ENCODE results near the gene TSPEAR. TPM values are rescaled to one million over a fixed set of nuclear protein-coding genes. Genes with fewer than 3 reads are reported as not detected.

TSPEAR gene
- polyA plus RNA-seq, 1 of the 3 experiments (the other 2 are of a cell fraction) = 0.08 TPM

DNA sequence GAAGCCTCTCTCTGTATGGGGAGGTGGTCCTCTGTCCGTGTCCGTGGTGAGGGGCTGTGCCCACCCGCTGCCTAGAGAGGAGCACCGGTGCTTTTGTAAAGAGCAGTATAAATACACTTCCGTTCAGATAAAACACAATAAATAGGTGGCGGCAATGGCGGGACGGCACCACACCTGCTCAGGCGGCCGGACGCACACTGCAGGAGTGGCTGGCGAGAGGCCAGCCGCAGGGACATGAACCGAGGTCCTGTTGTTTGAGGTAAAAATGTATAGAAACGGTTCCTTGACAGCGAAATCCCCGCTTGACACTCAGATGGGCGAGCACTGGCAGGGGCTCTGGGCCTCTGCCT, 212.2 kb downstream of the TSPEAR start:
- no peak overlapping the region for H2AFZ ChIP-seq (ENCODE audit: low read depth)
- no peaks in the 10 kb centered on the region for H3K36me3 ChIP-seq (replicated peaks in 1 of 2; ENCODE audit: control insufficient read depth in 1 of 2, insufficient read depth in 2 of 2, low read length in 1 of 2)
- no peak overlapping the region for H3K9ac ChIP-seq
- no peaks in the 10 kb centered on the region for H4K20me1 ChIP-seq (ENCODE audit: insufficient read depth)
- ChIA-PET CTCF (no interaction called here), POLR2A (no interaction called here)
- H3K9me2 ChIP-seq = no peaks in the 10 kb centered on the region
- no peaks in the 10 kb centered on the region for H3F3A ChIP-seq (replicated peaks; ENCODE audit: insufficient read depth)
- no peaks in the 10 kb centered on the region for H3K79me2 ChIP-seq (ENCODE audit: insufficient read depth)
- TF ChIP-seq, protein P1, sequence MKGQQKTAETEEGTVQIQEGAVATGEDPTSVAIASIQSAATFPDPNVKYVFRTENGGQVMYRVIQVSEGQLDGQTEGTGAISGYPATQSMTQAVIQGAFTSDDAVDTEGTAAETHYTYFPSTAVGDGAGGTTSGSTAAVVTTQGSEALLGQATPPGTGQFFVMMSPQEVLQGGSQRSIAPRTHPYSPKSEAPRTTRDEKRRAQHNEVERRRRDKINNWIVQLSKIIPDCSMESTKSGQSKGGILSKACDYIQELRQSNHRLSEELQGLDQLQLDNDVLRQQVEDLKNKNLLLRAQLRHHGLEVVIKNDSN (IDR thresholded peaks at IDR 0.05; ENCODE audit: borderline replicate concordance, low read depth) = no peak
- TF ChIP-seq, protein P2, sequence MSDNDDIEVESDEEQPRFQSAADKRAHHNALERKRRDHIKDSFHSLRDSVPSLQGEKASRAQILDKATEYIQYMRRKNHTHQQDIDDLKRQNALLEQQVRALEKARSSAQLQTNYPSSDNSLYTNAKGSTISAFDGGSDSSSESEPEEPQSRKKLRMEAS (IDR thresholded peaks at IDR 0.05; ENCODE audit: low read depth) = no peak
- TF ChIP-seq, protein P3, sequence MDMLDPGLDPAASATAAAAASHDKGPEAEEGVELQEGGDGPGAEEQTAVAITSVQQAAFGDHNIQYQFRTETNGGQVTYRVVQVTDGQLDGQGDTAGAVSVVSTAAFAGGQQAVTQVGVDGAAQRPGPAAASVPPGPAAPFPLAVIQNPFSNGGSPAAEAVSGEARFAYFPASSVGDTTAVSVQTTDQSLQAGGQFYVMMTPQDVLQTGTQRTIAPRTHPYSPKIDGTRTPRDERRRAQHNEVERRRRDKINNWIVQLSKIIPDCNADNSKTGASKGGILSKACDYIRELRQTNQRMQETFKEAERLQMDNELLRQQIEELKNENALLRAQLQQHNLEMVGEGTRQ (IDR thresholded peaks at IDR 0.05; ENCODE audit: borderline replicate concordance, low read depth, low read length) = no peak
- TF ChIP-seq MXI1 (IDR thresholded peaks at IDR 0.05; ENCODE audit: low read depth, low read length) = no peak
- TF ChIP-seq RCOR1 (IDR thresholded peaks at IDR 0.05; ENCODE audit: low read length) = no peak
- TF ChIP-seq TEAD4 (IDR thresholded peaks at IDR 0.05; ENCODE audit: borderline replicate concordance, insufficient read depth) = no peak
- TF ChIP-seq, protein P4, sequence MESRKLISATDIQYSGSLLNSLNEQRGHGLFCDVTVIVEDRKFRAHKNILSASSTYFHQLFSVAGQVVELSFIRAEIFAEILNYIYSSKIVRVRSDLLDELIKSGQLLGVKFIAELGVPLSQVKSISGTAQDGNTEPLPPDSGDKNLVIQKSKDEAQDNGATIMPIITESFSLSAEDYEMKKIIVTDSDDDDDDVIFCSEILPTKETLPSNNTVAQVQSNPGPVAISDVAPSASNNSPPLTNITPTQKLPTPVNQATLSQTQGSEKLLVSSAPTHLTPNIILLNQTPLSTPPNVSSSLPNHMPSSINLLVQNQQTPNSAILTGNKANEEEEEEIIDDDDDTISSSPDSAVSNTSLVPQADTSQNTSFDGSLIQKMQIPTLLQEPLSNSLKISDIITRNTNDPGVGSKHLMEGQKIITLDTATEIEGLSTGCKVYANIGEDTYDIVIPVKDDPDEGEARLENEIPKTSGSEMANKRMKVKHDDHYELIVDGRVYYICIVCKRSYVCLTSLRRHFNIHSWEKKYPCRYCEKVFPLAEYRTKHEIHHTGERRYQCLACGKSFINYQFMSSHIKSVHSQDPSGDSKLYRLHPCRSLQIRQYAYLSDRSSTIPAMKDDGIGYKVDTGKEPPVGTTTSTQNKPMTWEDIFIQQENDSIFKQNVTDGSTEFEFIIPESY (IDR thresholded peaks at IDR 0.05; ENCODE audit: borderline replicate concordance, low read depth) = no peak
- TF ChIP-seq RXRA (IDR thresholded peaks at IDR 0.05; ENCODE audit: borderline replicate concordance, low read depth) = no peak
- TF ChIP-seq TCF12 (IDR thresholded peaks at IDR 0.05) = no peak
- no peak for TF ChIP-seq CHD2 (IDR thresholded peaks at IDR 0.05; ENCODE audit: low read length, partially characterized antibody)
- no peak for TF ChIP-seq POLR2AphosphoS5 (IDR thresholded peaks at IDR 0.05; ENCODE audit: low read depth, low read length)
- no peak for TF ChIP-seq JUND (IDR thresholded peaks at IDR 0.05)
- H3K4me3 ChIP-seq (ENCODE audit: low read depth in 2 of 2, low read length in 1 of 2) = no peak overlapping the region
- no peak overlapping the region for H3K27ac ChIP-seq (ENCODE audit: low read depth in 2 of 2, low read length in 1 of 2)
- no peak for DNase-seq
- no peaks in the 10 kb centered on the region for H3K4me1 ChIP-seq (ENCODE audit: control insufficient read depth in 1 of 2, insufficient read depth in 2 of 2, low read depth in 1 of 2, low read length in 1 of 2)
- 67% methylated on average over 14 of the region's 18 CpGs for WGBS (ENCODE audit: low lambda C conversion rate)
- peaks cover 25% of the 10 kb centered on the region for H3K27me3 ChIP-seq (ENCODE audit: insufficient read depth)
- H3K4me2 ChIP-seq = no peak overlapping the region
- no peaks in the 10 kb centered on the region for H3K9me3 ChIP-seq

DNA sequence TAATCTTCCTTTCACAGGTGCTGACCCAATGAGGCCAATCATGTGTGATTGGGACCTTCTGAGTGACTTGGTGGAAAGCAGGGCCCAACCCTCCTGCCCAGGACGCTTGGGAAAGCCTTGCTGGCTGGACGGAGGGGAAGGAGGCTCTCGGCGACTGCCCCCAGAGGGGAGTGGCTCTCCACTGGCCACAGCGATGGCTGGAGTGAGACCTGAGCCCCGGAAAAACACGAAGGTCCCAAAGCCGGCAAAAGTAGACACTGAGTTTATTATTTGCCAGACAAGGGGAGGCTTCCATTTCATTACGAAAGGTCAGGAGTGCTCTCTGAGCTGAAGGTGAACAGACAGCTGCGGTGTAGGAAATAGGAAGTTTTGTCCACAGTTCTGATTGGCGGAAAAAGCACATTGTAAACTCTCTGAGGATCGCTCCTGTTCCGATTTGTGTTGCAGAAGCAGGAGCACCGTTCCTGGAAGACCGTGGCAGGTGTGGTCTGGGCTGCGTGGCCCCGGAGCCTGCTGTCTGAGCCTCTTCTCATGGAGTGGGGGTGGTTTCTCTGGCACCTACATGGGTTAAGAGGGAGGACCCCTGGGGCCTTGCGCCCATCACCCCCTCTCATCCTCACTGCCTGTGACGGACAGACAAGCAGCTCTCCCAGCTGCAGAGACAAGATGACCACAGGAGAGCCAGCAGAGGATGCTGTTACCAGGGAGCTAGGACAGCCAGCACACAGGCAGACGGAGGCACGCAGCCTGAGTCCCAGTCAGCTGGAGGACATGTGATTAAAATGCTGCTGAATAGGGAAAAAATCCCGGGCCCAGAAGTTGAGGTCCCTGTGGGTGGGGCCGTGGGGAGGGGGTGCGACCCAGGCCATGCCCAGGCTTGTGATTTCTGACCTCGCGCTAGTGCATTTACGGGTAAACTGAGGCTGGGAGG, 212.8 kb downstream of the TSPEAR start:
- no peak overlapping the region for H3K4me2 ChIP-seq
- POLR2A ChIA-PET = no interaction called here
- DNase-seq = no peak
- H3K4me3 ChIP-seq (ENCODE audit: low read depth in 2 of 2, low read length in 1 of 2) = no peak overlapping the region
- H3K4me1 ChIP-seq (ENCODE audit: control insufficient read depth in 1 of 2, insufficient read depth in 2 of 2, low read depth in 1 of 2, low read length in 1 of 2) = no peaks in the 10 kb centered on the region
- no peak overlapping the region for H3K9ac ChIP-seq
- H3K9me3 ChIP-seq = no peaks in the 10 kb centered on the region
- CTCF ChIA-PET = no interaction called here
- H3K36me3 ChIP-seq (replicated peaks in 1 of 2; ENCODE audit: control insufficient read depth in 1 of 2, insufficient read depth in 2 of 2, low read length in 1 of 2) = no peaks in the 10 kb centered on the region
- H2AFZ ChIP-seq (ENCODE audit: low read depth) = no peak overlapping the region
- 58% methylated on average over 24 of the region's 27 CpGs for WGBS (ENCODE audit: low lambda C conversion rate)
- H3K79me2 ChIP-seq (ENCODE audit: insufficient read depth) = no peaks in the 10 kb centered on the region
- peaks cover 25% of the 10 kb centered on the region for H3K27me3 ChIP-seq (ENCODE audit: insufficient read depth)
- H3K27ac ChIP-seq (ENCODE audit: low read depth in 2 of 2, low read length in 1 of 2) = no peak overlapping the region
- H4K20me1 ChIP-seq (ENCODE audit: insufficient read depth) = no peaks in the 10 kb centered on the region
- H3F3A ChIP-seq (replicated peaks; ENCODE audit: insufficient read depth) = no peaks in the 10 kb centered on the region
- H3K9me2 ChIP-seq = no peaks in the 10 kb centered on the region
- no peak for TF ChIP-seq TAF1 (IDR thresholded peaks at IDR 0.05; ENCODE audit: borderline replicate concordance, low read depth, low read length)
- TF ChIP-seq IRF3 (IDR thresholded peaks at IDR 0.05; ENCODE audit: low read depth, low read length) = no peak
- TF ChIP-seq, protein P3 (IDR thresholded peaks at IDR 0.05; ENCODE audit: borderline replicate concordance, low read depth, low read length) = no peak
- TF ChIP-seq YY1 (IDR thresholded peaks at IDR 0.05; ENCODE audit: low read depth) = no peak
- TF ChIP-seq ELF1 (IDR thresholded peaks at IDR 0.05) = no peak
- no peak for TF ChIP-seq SMC3 (IDR thresholded peaks at IDR 0.05; ENCODE audit: low read depth, low read length)
- TF ChIP-seq NFIC (IDR thresholded peaks at IDR 0.05; ENCODE audit: borderline replicate concordance) = no peak
- TF ChIP-seq CTCF (IDR thresholded peaks at IDR 0.05) = no peak
- TF ChIP-seq MXI1 (IDR thresholded peaks at IDR 0.05; ENCODE audit: low read depth, low read length) = no peak
- TF ChIP-seq POLR2AphosphoS5 (IDR thresholded peaks at IDR 0.05; ENCODE audit: low read depth, low read length) = no peak

Measured in SK-N-SH (cell line).